GM12892 (cell line): ENCODE results near the gene JOSD2.

Source experiments
- POLR2A ChIP-seq: IDR thresholded peaks from 2 replicates; pipeline ENCODE4 v1.6.1; 2011; ENCODE audit warnings: low read depth, low read length, control low read depth
- POLR2AphosphoS5 ChIP-seq: IDR thresholded peaks from 2 replicates; pipeline ENCODE4 v1.6.1; 2011; ENCODE audit warnings: low read depth, low read length, control low read depth
- TAF1 ChIP-seq: IDR thresholded peaks from 2 replicates; pipeline ENCODE4 v1.6.1; 2011; ENCODE audit warnings: low read depth, mild to moderate bottlenecking, control low read depth, low read length, borderline replicate concordance

DNA sequence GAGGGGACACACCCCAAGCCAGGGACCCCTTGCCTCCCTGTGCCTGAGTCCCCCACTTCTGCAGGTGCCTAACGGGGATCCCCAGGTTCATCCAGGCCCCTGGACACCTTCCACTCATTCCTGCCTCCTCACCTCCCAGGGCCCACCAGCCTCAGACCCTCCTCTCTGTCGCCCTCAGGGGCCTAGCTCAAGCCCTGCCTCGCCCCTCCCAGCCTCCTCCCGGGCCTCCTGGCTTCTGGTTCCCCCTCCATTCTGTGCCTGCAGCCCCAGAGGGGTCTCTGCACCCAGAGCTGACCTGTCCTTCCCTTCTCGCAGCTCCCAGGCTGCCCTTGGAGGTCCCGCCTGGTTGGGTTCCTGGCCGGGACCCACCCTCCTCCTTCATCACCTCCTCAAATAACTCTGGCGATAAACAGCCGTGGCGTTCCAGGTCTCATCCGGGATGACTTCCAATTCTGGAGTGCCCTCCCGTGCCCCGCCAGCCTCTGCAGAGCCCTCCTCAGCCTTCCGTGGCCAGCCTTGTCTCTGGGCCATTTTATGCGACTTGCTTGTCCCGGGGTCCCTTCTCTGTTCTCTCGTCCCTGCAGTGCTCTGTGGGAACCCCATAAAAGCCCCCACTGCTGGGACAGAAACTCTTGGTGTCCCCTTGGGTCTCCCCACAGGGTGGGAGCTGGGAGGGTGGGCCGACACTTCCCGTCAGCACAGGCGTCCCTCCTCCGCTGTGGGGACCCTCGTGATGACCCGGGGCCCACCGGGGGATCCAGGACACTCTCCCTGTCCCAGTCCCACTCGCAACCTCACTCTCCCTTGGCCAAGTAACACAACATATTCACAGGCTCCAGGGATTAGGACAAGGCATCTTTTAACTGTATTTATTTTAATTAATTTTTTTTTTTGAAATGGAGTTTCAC lies 9.2 kb downstream of the JOSD2 start:
- TF ChIP-seq POLR2A (no peak), TAF1 (no peak), POLR2AphosphoS5 (no peak)
